ENCODE data around the gene TRPV3.

- TF ChIP-seq, protein P1, sequence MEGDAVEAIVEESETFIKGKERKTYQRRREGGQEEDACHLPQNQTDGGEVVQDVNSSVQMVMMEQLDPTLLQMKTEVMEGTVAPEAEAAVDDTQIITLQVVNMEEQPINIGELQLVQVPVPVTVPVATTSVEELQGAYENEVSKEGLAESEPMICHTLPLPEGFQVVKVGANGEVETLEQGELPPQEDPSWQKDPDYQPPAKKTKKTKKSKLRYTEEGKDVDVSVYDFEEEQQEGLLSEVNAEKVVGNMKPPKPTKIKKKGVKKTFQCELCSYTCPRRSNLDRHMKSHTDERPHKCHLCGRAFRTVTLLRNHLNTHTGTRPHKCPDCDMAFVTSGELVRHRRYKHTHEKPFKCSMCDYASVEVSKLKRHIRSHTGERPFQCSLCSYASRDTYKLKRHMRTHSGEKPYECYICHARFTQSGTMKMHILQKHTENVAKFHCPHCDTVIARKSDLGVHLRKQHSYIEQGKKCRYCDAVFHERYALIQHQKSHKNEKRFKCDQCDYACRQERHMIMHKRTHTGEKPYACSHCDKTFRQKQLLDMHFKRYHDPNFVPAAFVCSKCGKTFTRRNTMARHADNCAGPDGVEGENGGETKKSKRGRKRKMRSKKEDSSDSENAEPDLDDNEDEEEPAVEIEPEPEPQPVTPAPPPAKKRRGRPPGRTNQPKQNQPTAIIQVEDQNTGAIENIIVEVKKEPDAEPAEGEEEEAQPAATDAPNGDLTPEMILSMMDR (IDR thresholded peaks at IDR 0.05; ENCODE audit: extremely low read depth in 1 of 2, insufficient read depth in 1 of 2, low read depth in 1 of 2, low read length in 2 of 2) = no peak
- TF ChIP-seq EZH2 (IDR thresholded peaks at IDR 0.05; ENCODE audit: borderline replicate concordance, low read depth, low read length, severe bottlenecking) (no peak), POLR2AphosphoS5 (IDR thresholded peaks at IDR 0.05; ENCODE audit: insufficient read depth, low read depth, low read length) (no peak)
These were observed 26.1 kb downstream of the TRPV3 start for GRCh38 chr17:3531266-3532101.

Measured in endothelial cell of umbilical vein (primary cell).